ENCODE measurements around the gene SMOC2. TPM values are rescaled to one million over a fixed set of nuclear protein-coding genes. Genes with fewer than 3 reads are reported as not detected.
A peak's percentile ranks its signal among the peaks of the same experiment; 100 is the strongest.

Gene SMOC2
- polyA plus RNA-seq, 1 donor (not counting 4 experiments of a cell fraction or from before 2014, with no cell fraction given) = 1.1 TPM

GRCh38 chr6:168574699-168575195 is 133.8 kb downstream of the SMOC2 start:
- no peaks in the 10 kb centered on the region for H3K4me1 ChIP-seq (ENCODE audit: control insufficient read depth, extremely low read depth, insufficient read depth, low read length)
- H3K9ac ChIP-seq (ENCODE audit: control insufficient read depth, extremely low read depth, insufficient read depth, low read length) = no peak overlapping the region
- no peaks in the 10 kb centered on the region for H3K36me3 ChIP-seq (ENCODE audit: control insufficient read depth in 2 of 2, extremely low read depth in 1 of 2, insufficient read depth in 2 of 2, low read length in 2 of 2)
- FAIRE-seq (no peak), DNase-seq (ENCODE audit: low read depth, low spot score) (no peak)
- H3K79me2 ChIP-seq (ENCODE audit: control insufficient read depth, insufficient read depth, low read length) = no peaks in the 10 kb centered on the region
- no peak overlapping the region for H3K4me2 ChIP-seq (ENCODE audit: control insufficient read depth, extremely low read depth, insufficient read depth, low read depth, low read length)
- no peaks in the 10 kb centered on the region for H3K27me3 ChIP-seq (ENCODE audit: control insufficient read depth, extremely low read depth, insufficient read depth, low read length)
- H3K27ac ChIP-seq (ENCODE audit: control insufficient read depth, insufficient read depth, low read length) = no peak overlapping the region
- no peak overlapping the region for H3K4me3 ChIP-seq (ENCODE audit: control insufficient read depth in 2 of 3, extremely low read depth in 1 of 3, insufficient read depth in 2 of 3, low read depth in 1 of 3, low read length in 3 of 3)
- H3K9me1 ChIP-seq (ENCODE audit: control insufficient read depth, extremely low read depth, insufficient read depth, low read length) = no peaks in the 10 kb centered on the region
- dilution Hi-C loops (cut with MboI; ENCODE audit: extremely low pct_ligation_motif_present, low sequenced_read_pairs) = no loop called here
- H3K9me3 ChIP-seq (ENCODE audit: control insufficient read depth, low read depth, low read length) = no peaks in the 10 kb centered on the region
- H4K20me1 ChIP-seq (ENCODE audit: control insufficient read depth, extremely low read depth, insufficient read depth, low read length) = no peaks in the 10 kb centered on the region
- TF ChIP-seq EZH2 (IDR thresholded peaks at IDR 0.05; ENCODE audit: low read length) (no peak), CTCF (optimal IDR thresholded peaks at IDR 0.05 in 1 of 3, IDR thresholded peaks at IDR 0.05 in 1 of 3, conservative IDR thresholded peaks at IDR 0.05 in 1 of 3; ENCODE audit: extremely low read depth in 1 of 3, insufficient read depth in 2 of 3, low read length in 3 of 3) (no peak)
- peak overlapping the region; percentile 23 for H2AFZ ChIP-seq (ENCODE audit: control insufficient read depth, low read length)

GRCh38 chr6:168575346-168576098 is 134.5 kb downstream of the SMOC2 start:
- Histone ChIP-seq H2AFZ (ENCODE audit: control insufficient read depth, low read length) (no peak overlapping the region), H3K36me3 (ENCODE audit: control insufficient read depth in 2 of 2, extremely low read depth in 1 of 2, insufficient read depth in 2 of 2, low read length in 2 of 2) (no peaks in the 10 kb centered on the region), H3K27me3 (ENCODE audit: control insufficient read depth, extremely low read depth, insufficient read depth, low read length) (no peaks in the 10 kb centered on the region), H4K20me1 (ENCODE audit: control insufficient read depth, extremely low read depth, insufficient read depth, low read length) (no peaks in the 10 kb centered on the region), H3K9me1 (ENCODE audit: control insufficient read depth, extremely low read depth, insufficient read depth, low read length) (no peaks in the 10 kb centered on the region), H3K4me3 (ENCODE audit: control insufficient read depth in 2 of 3, extremely low read depth in 1 of 3, insufficient read depth in 2 of 3, low read depth in 1 of 3, low read length in 3 of 3) (no peak overlapping the region), H3K4me1 (ENCODE audit: control insufficient read depth, extremely low read depth, insufficient read depth, low read length) (no peaks in the 10 kb centered on the region), H3K79me2 (ENCODE audit: control insufficient read depth, insufficient read depth, low read length) (no peaks in the 10 kb centered on the region), H3K9me3 (ENCODE audit: control insufficient read depth, low read depth, low read length) (no peaks in the 10 kb centered on the region), H3K4me2 (ENCODE audit: control insufficient read depth, extremely low read depth, insufficient read depth, low read depth, low read length) (no peak overlapping the region), H3K9ac (ENCODE audit: control insufficient read depth, extremely low read depth, insufficient read depth, low read length) (no peak overlapping the region), H3K27ac (ENCODE audit: control insufficient read depth, insufficient read depth, low read length) (no peak overlapping the region)
- DNase-seq (ENCODE audit: low read depth, low spot score) (no peak), FAIRE-seq (no peak)
- no peak for TF ChIP-seq EZH2 (IDR thresholded peaks at IDR 0.05; ENCODE audit: low read length)
- TF ChIP-seq CTCF (optimal IDR thresholded peaks at IDR 0.05 in 1 of 3, IDR thresholded peaks at IDR 0.05 in 1 of 3, conservative IDR thresholded peaks at IDR 0.05 in 1 of 3; ENCODE audit: extremely low read depth in 1 of 3, insufficient read depth in 2 of 3, low read length in 3 of 3) = no peak
- dilution Hi-C loops (cut with MboI; ENCODE audit: extremely low pct_ligation_motif_present, low sequenced_read_pairs) = no loop called here
